HepG2 (cell line): ENCODE results near the gene PID1. TPM values are rescaled to one million over a fixed set of nuclear protein-coding genes. Genes with fewer than 3 reads are reported as not detected.

Source experiments
- ARNTL ChIP-seq: sonication (generic); formaldehyde crosslinking; IDR thresholded peaks from 2 replicates; pipeline ENCODE4 v1.4.0; 2020; ENCODE audit warnings: mild to moderate bottlenecking, missing genetic modification reagents
- FOXO4 ChIP-seq: sonication (generic); formaldehyde crosslinking; conservative IDR thresholded peaks from 2 replicates; pipeline ENCODE4 v1.8.1; 2023; ENCODE audit warnings: missing genetic modification reagents
- HNF1A ChIP-seq, 2 experiments: sonication (generic) in 1 of 2; formaldehyde crosslinking in 1 of 2; IDR thresholded peaks; 2 replicates each; pipeline versions ENCODE4 v1.4.0 to v1.6.1; 2016 to 2020; ENCODE audit warnings: borderline replicate concordance in 1 of 2, low read depth in 1 of 2, mild to moderate bottlenecking in 1 of 2, missing genetic modification reagents in 1 of 2
- PLSCR1 ChIP-seq: sonication (generic); formaldehyde crosslinking; IDR thresholded peaks from 2 replicates; pipeline ENCODE4 v1.5.0; 2020; ENCODE audit warnings: missing genetic modification reagents, mild to moderate bottlenecking, borderline replicate concordance
- ZNF44 ChIP-seq: sonication (generic); formaldehyde crosslinking; IDR thresholded peaks from 2 replicates; pipeline ENCODE4 v1.5.1; 2020; ENCODE audit warnings: mild to moderate bottlenecking, missing genetic modification reagents
- ZSCAN31 ChIP-seq: sonication (generic); formaldehyde crosslinking; IDR thresholded peaks from 2 replicates; pipeline ENCODE4 v1.5.0; 2020; ENCODE audit warnings: low read depth, mild to moderate bottlenecking, missing genetic modification reagents
- polyA plus RNA-seq, 8 experiments: library from polyadenylated mRNA; depleted of rRNA in 3 of 8; stranded (reverse) in 7 of 8; unstranded in 1 of 8; fragments of >200 nt; fragmentation: Illumina TruSeq in 4 of 8; extraction: Trizol in 4 of 8; gene quantifications; 2 replicates each; pipeline versions ENCODE4 v1.2.1 to v1.2.3, GENCODE V29; 2011 to 2016; ENCODE audit warnings: low read depth in 4 of 8, missing spikeins in 1 of 8, mixed read lengths in 1 of 8; ENCODE audit not compliant: insufficient read depth in 1 of 8
- total RNA-seq, 5 experiments: library from RNA; depleted of rRNA; stranded (reverse); fragments of >200 nt; fragmentation: Illumina TruSeq; extraction: Trizol; gene quantifications; 2 replicates each; pipeline ENCODE4 v1.2.3, GENCODE V29; 2016; ENCODE audit warnings: low read depth in 1 of 5

The PID1 gene
- total and polyA plus RNA-seq, 2 of the 13 experiments (the other 11 are each of a cell fraction or from before 2014, with no cell fraction given), result 0.15 to 0.18 TPM

- TF ChIP-seq HNF1A (IDR thresholded peaks at IDR 0.05; ENCODE audit: low read depth), result no peak
- TF ChIP-seq HNF1A (CRISPR knock-in tag; IDR thresholded peaks at IDR 0.05; ENCODE audit: borderline replicate concordance), result no peak
- no peak for TF ChIP-seq FOXO4 (CRISPR knock-in tag)
- TF ChIP-seq ZSCAN31, result no peak
- TF ChIP-seq PLSCR1 (CRISPR knock-in tag), result no peak
- no peak for TF ChIP-seq ARNTL (CRISPR knock-in tag)
- no peak for TF ChIP-seq ZNF44 (CRISPR knock-in tag)
Measured at GRCh38 chr2:229268626-229269025, 2.5 kb downstream of the PID1 start (continued).
